Fibroblast of peridontal ligament (primary cell): ENCODE measurements around the gene LMNB1.

Experiments
- DNase-seq: peaks from one replicate; pipeline ENCODE4 v3.0.0-alpha.2; 2010; ENCODE audit errors: extremely low read depth

LMNB1 gene

GRCh38 chr5:126855266-126855665 is 78.3 kb downstream of the LMNB1 start:
- DNase-seq, result no peak

GRCh38 chr5:126857472-126858410 is 80.8 kb downstream of the LMNB1 start:
- DNase-seq, result peak; percentile 47

GRCh38 chr5:126858441-126858840 is 81.5 kb downstream of the LMNB1 start:
- DNase-seq, result no peak

GRCh38 chr5:126863402-126863801 is 86.5 kb downstream of the LMNB1 start:
- no peak for DNase-seq

- no peak for DNase-seq
These were observed 87.2 kb downstream of the LMNB1 start for GRCh38 chr5:126864042-126864688.

- peak; percentile 87 for DNase-seq
These were observed 88.4 kb downstream of the LMNB1 start for GRCh38 chr5:126865299-126865698.

GRCh38 chr5:126866851-126867636 is 90.1 kb downstream of the LMNB1 start:
- no peak for DNase-seq

GRCh38 chr5:126868338-126869004 is 91.5 kb downstream of the LMNB1 start:
- no peak for DNase-seq

- peak; percentile 33 for DNase-seq
These were observed 92.1 kb downstream of the LMNB1 start for GRCh38 chr5:126869005-126869451.

GRCh38 chr5:126871441-126871840 is 94.5 kb downstream of the LMNB1 start:
- no peak for DNase-seq

GRCh38 chr5:126872561-126873354 is 95.8 kb downstream of the LMNB1 start:
- DNase-seq, result peak; percentile 31

GRCh38 chr5:126875303-126875785 is 98.4 kb downstream of the LMNB1 start:
- no peak for DNase-seq

GRCh38 chr5:126877602-126878001 is 100.7 kb downstream of the LMNB1 start:
- DNase-seq, result no peak

GRCh38 chr5:126878085-126878484 is 101.1 kb downstream of the LMNB1 start:
- no peak for DNase-seq

- DNase-seq, result no peak
These were observed 101.7 kb downstream of the LMNB1 start for GRCh38 chr5:126878634-126879033.

GRCh38 chr5:126881821-126882600 is 105.1 kb downstream of the LMNB1 start:
- no peak for DNase-seq

- no peak for DNase-seq
These were observed 106.8 kb downstream of the LMNB1 start for GRCh38 chr5:126883564-126884245.

GRCh38 chr5:126884269-126884819 is 107.4 kb downstream of the LMNB1 start:
- DNase-seq, result peak; percentile 86
